GM12878 (cell line): ENCODE measurements around the gene AEBP1. TPM values are rescaled to one million over a fixed set of nuclear protein-coding genes. Genes with fewer than 3 reads are reported as not detected.

Experiments used
- ATAC-seq: fragments of 200-7000 bp; cut with Tn5 transposase; 3 replicates; pipeline ENCODE4 v1.9.1; 2020; ENCODE audit warnings: mild to moderate bottlenecking, moderate library complexity
- BruUV-seq: library from RNA; stranded (reverse); fragments of 400-500 nt; replicated peaks from 2 replicates; lab custom pipeline; 2021; lab: Mats Ljungman, UMichigan
- CTCF ChIA-PET: fragments of 300-600 bp; sonication (Branson Sonifier 250); formaldehyde crosslinking; extraction: SDS; loops from one replicate; lab custom pipeline; 2021; ENCODE audit warnings: inconsistent platforms; lab: Yijun Ruan, JAX
- POLR2A ChIA-PET: fragments of 350-600 bp; formaldehyde crosslinking; extraction: SDS; loops from one replicate; lab custom pipeline; 2021; ENCODE audit warnings: inconsistent platforms; lab: Charles Lee
- RAD21 ChIA-PET: fragments of 300-600 bp; sonication (Branson Sonifier 250); formaldehyde crosslinking; loops from one replicate; lab custom pipeline; 2023; ENCODE audit warnings: antibody characterized with exemption; ENCODE audit not compliant: unreplicated experiment; lab: Charles Lee
- SMC1A ChIA-PET: fragments of 300-600 bp; sonication (Branson Sonifier 250); formaldehyde crosslinking; loops from one replicate; lab custom pipeline; 2023; ENCODE audit not compliant: unreplicated experiment, uncharacterized antibody; lab: Charles Lee
- DNase-seq: peaks from one replicate; pipeline ENCODE4 v3.0.0-alpha.2; 2011; ENCODE audit warnings: low read depth, low spot score
- FAIRE-seq: peaks from 3 replicates; lab custom pipeline; 2011; peaks lifted over from hg19 to GRCh38; lab: Jason Lieb, UNC
- H2AFZ ChIP-seq: 2 replicates; pipeline ENCODE4 v1.6.0; 2011; ENCODE audit warnings: low read depth, low read length, control low read depth; ENCODE audit not compliant: control insufficient read depth
- H3K27ac ChIP-seq: 2 replicates; pipeline ENCODE4 v1.5.1; 2011; ENCODE audit warnings: control low read depth; ENCODE audit not compliant: control insufficient read depth, insufficient read depth
- H3K27me3 ChIP-seq, 2 experiments: replicated peaks in 1 of 2; 2 replicates each; pipeline versions ENCODE4 v1.6.0 to v1.6.1; 2011; ENCODE audit warnings: low read length in 1 of 2; ENCODE audit not compliant: control insufficient read depth in 2 of 2, insufficient read depth in 2 of 2
- H3K36me3 ChIP-seq, 2 experiments: 2 replicates each; pipeline ENCODE4 v1.5.1; 2011; ENCODE audit warnings: low read length in 1 of 2; ENCODE audit not compliant: control insufficient read depth in 2 of 2, insufficient read depth in 2 of 2
- H3K4me1 ChIP-seq: 2 replicates; pipeline ENCODE4 v1.6.1; 2011; ENCODE audit warnings: mild to moderate bottlenecking, low read length, moderate library complexity, mixed read lengths; ENCODE audit not compliant: control insufficient read depth, insufficient read depth
- H3K4me2 ChIP-seq: 2 replicates; pipeline ENCODE4 v1.6.0; 2011; ENCODE audit warnings: control low read depth; ENCODE audit not compliant: control insufficient read depth, insufficient read depth
- H3K4me3 ChIP-seq: fragments of 200-600 bp; sonication (generic); 2 replicates; pipeline ENCODE4 v1.5.1; 2016
- H3K79me2 ChIP-seq: 2 replicates; pipeline ENCODE4 v1.6.0; 2011; ENCODE audit warnings: low read length; ENCODE audit not compliant: control insufficient read depth, insufficient read depth
- H3K9ac ChIP-seq: 2 replicates; pipeline ENCODE4 v1.8.0; 2011; ENCODE audit warnings: low read length, control low read depth, mixed read lengths; ENCODE audit not compliant: control insufficient read depth, insufficient read depth
- H3K9me3 ChIP-seq: replicated peaks from 3 replicates; pipeline ENCODE4 v1.5.1; 2011; ENCODE audit warnings: mild to moderate bottlenecking, low read length; ENCODE audit not compliant: control insufficient read depth, insufficient read depth
- H4K20me1 ChIP-seq: 2 replicates; pipeline ENCODE4 v1.6.0; 2011; ENCODE audit not compliant: control insufficient read depth, insufficient read depth
- ASH2L ChIP-seq: fragments of 300-600, 200-600 bp; sonication (generic); IDR thresholded peaks from 2 replicates; pipeline ENCODE4 v1.6.1; 2017; ENCODE audit warnings: low read depth, mild to moderate bottlenecking, borderline replicate concordance
- BCL3 ChIP-seq: IDR thresholded peaks from 2 replicates; pipeline ENCODE4 v1.6.1; 2011; ENCODE audit warnings: borderline replicate concordance, low read depth, mild to moderate bottlenecking, moderate library complexity, low read length; ENCODE audit not compliant: insufficient read depth, poor library complexity, severe bottlenecking
- BMI1 ChIP-seq: fragments of 450-650 bp; IDR thresholded peaks from 2 replicates; pipeline ENCODE4 v1.6.1; 2016; ENCODE audit warnings: mild to moderate bottlenecking, moderate library complexity, borderline replicate concordance
- CEBPZ ChIP-seq: fragments of 150-350 bp; IDR thresholded peaks from 2 replicates; pipeline ENCODE4 v1.6.1; 2016; ENCODE audit warnings: low read depth, low read length
- E2F4 ChIP-seq: IDR thresholded peaks from 2 replicates; pipeline ENCODE4 v1.6.1; 2012; ENCODE audit warnings: low read depth, low read length, improper control_type of control experiment
- HCFC1 ChIP-seq: fragments of 150-350 bp; IDR thresholded peaks from 2 replicates; pipeline ENCODE4 v1.6.1; 2014; ENCODE audit warnings: low read length
- HDAC6 ChIP-seq: fragments of 200-600 bp; sonication (generic); IDR thresholded peaks from one replicate; pipeline ENCODE4 v1.8.0; 2017; ENCODE audit warnings: antibody characterized with exemption; ENCODE audit not compliant: unreplicated experiment
- IKZF1 ChIP-seq: fragments of 450-650 bp; conservative IDR thresholded peaks from 2 replicates; pipeline ENCODE4 v1.6.1; 2017; ENCODE audit warnings: antibody characterized with exemption, mild to moderate bottlenecking
- LARP7 ChIP-seq: fragments of 450-650 bp; IDR thresholded peaks from 2 replicates; pipeline ENCODE4 v1.6.1; 2017; ENCODE audit warnings: mild to moderate bottlenecking
- MEF2B ChIP-seq: fragments of 450-650 bp; IDR thresholded peaks from 2 replicates; pipeline ENCODE4 v1.6.1; 2018; ENCODE audit warnings: mild to moderate bottlenecking, moderate library complexity; ENCODE audit not compliant: partially characterized antibody, poor library complexity, severe bottlenecking
- SIN3A ChIP-seq: IDR thresholded peaks from 2 replicates; pipeline ENCODE4 v1.6.1; 2012; ENCODE audit warnings: low read depth, low read length, improper control_type of control experiment
- SMARCA5 ChIP-seq: fragments of 450-650 bp; IDR thresholded peaks from 2 replicates; pipeline ENCODE4 v1.6.1; 2017; ENCODE audit warnings: mild to moderate bottlenecking
- TARDBP ChIP-seq: IDR thresholded peaks from 2 replicates; pipeline ENCODE4 v1.6.1; 2016; ENCODE audit warnings: borderline replicate concordance
- TCF7 ChIP-seq: IDR thresholded peaks from 2 replicates; pipeline ENCODE4 v1.6.1; 2014; ENCODE audit warnings: antibody characterized with exemption, borderline replicate concordance
- WRNIP1 ChIP-seq: IDR thresholded peaks from 2 replicates; pipeline ENCODE4 v1.6.1; 2011; ENCODE audit warnings: low read depth, low read length, improper control_type of control experiment, borderline replicate concordance
- ZNF207 ChIP-seq: fragments of 450-650 bp; IDR thresholded peaks from 2 replicates; pipeline ENCODE4 v1.6.1; 2014; ENCODE audit warnings: antibody characterized with exemption, mild to moderate bottlenecking, borderline replicate concordance
- WGBS: methylation state at CpG from one replicate; pipeline ENCODE4 v1.1.6; 2016; ENCODE audit warnings: low lambda C conversion rate; ENCODE audit not compliant: insufficient replicate concordance, insufficient coverage; ENCODE audit errors: missing lambda C conversion rate; 5-methylcytosine and 5-hydroxymethylcytosine counted together
- in situ Hi-C: fragments of 300-500 bp; cut with MboI; formaldehyde crosslinking; loops from 9 replicates; pipeline ENCODE4 v1.14.3; 2018; ENCODE audit warnings: mixed read lengths
- intact Hi-C: fragments of 100-400 bp; cut with micrococcal nuclease; formaldehyde crosslinking; loops from one replicate; pipeline ENCODE4 v1.14.2; 2022; ENCODE audit not compliant: unreplicated experiment
- polyA plus RNA-seq, 11 experiments: library from polyadenylated mRNA; depleted of rRNA in 4 of 11; unstranded in 6 of 11; stranded (reverse) in 5 of 11; fragments of >200 nt; fragmentation: Nextera tagmentation in 4 of 11; fragmentation: Illumina TruSeq in 1 of 11; extraction: Ambion mirVana in 4 of 11; extraction: Trizol in 1 of 11; gene quantifications; 1 replicate in 1 of 11; 2 replicates in 10 of 11; pipeline versions ENCODE4 v1.2.1 to v1.2.3, GENCODE V29; 2011 to 2016; ENCODE audit warnings: inconsistent platforms in 2 of 11, missing spikeins in 2 of 11, low read depth in 1 of 11
- total RNA-seq, 4 experiments: library from RNA; depleted of rRNA in 3 of 4; stranded (reverse); fragments of >200 nt in 3 of 4; fragmentation: Illumina TruSeq in 1 of 4; extraction: Trizol in 1 of 4; gene quantifications; 2 replicates each; pipeline versions ENCODE4 v1.2.1 to v1.2.3, GENCODE V29; 2013 to 2021

The AEBP1 gene
- total and polyA plus RNA-seq, 10 of the 15 experiments (the other 5 are each of a cell fraction or from before 2014, with no cell fraction given): 0.06 to 0.23 (median 0.11) TPM; not detected in 5

DNA sequence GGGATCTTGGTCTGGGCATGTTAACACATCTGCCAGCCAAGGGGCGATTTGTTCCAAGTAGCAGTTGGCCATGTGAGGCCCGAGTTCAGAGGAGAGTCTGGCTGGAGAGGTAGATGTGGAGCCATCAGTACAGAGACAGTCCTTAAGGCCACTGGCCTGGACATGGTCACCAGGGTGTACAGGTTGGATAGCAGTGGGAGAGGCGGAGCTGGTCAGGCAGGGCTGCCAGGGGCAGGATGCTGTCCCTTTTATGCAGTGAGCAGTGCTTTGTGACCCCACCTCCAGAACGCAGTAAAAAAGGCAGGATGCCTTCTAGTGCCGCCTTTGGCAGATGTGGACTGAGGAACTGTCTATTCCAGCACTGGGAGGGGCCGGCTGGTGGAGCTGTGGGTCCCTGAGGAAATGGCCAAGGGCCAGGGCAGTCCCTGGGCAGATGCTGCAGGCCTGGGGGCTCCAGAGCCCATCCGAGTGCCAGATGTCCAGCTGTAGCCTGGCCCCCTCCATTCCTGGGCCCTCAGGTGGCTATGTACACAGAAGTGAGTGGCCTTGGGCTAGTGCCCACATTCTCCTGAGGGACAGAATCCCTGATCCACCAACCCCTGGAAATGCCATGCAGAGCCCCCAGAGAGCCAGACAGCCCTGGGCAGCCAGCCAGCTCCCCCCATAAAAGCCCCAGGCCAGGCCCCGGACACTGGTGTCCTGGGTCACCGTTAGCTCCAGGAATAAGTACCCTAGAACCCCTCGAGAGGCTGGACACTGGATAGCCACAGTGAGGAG is 54.1 kb downstream of the AEBP1 start (continued):
- no peak for TF ChIP-seq IKZF1
- no peak for TF ChIP-seq CEBPZ

- H3K27ac ChIP-seq: no peak overlapping the region
- ChIA-PET SMC1A (no interaction called here), POLR2A (no interaction called here), RAD21 (no interaction called here), CTCF (no interaction called here)
- no peaks in the 10 kb centered on the region; a peak in 2 of 4 replicates for H3K27me3 ChIP-seq
- no peak overlapping the region for H2AFZ ChIP-seq
- in situ Hi-C loops: no loop called here
- no peaks in the 10 kb centered on the region for H4K20me1 ChIP-seq
- 43% methylated on average over 12 of the region's 12 CpGs for WGBS
- no peak overlapping the region for H3K4me3 ChIP-seq
- no peak for DNase-seq
- H3K9ac ChIP-seq: no peak overlapping the region
- H3K4me1 ChIP-seq: no peaks in the 10 kb centered on the region
- no peaks in the 10 kb centered on the region for H3K79me2 ChIP-seq
- H3K4me2 ChIP-seq: no peak overlapping the region
- FAIRE-seq: no peak
- H3K36me3 ChIP-seq: no peaks in the 10 kb centered on the region
- no peaks in the 10 kb centered on the region for H3K9me3 ChIP-seq
- intact Hi-C loops: no loop called here
- no TSS peak for BruUV-seq
- ATAC-seq: no peak
- no peak for TF ChIP-seq ASH2L
- no peak for TF ChIP-seq MEF2B
- TF ChIP-seq WRNIP1: no peak
- TF ChIP-seq BMI1: no peak
- TF ChIP-seq E2F4: no peak
- no peak for TF ChIP-seq TARDBP
- no peak for TF ChIP-seq BCL3
- TF ChIP-seq SIN3A: no peak
- no peak for TF ChIP-seq HCFC1
- TF ChIP-seq HDAC6: no peak
- no peak for TF ChIP-seq SMARCA5
- no peak for TF ChIP-seq ZNF207
- TF ChIP-seq TCF7: no peak
- TF ChIP-seq LARP7: no peak
Measured at GRCh38 chr7:44158873-44159631, 54.9 kb downstream of the AEBP1 start.
